Tibial artery (tissue), 4 donors: Measurements from ENCODE around the gene SGIP1.

ENCODE experiments used
- DNase-seq, 2 donors: peaks; one replicate each; pipeline ENCODE4 v3.0.0-alpha.2; 2019
- H3K27ac ChIP-seq, 2 donors: fragments of 200-600 bp; sonication (generic) in 1 of 2; 1 replicate in 1 of 2; 2 replicates in 1 of 2; pipeline ENCODE4 v1.5.1; 2018 to 2019; ENCODE audit warnings: mild to moderate bottlenecking in 1 of 2
- H3K27me3 ChIP-seq, 2 donors: fragments of 200-600 bp; sonication (generic) in 1 of 2; one replicate each; pipeline versions ENCODE4 v1.5.1 to v1.6.0; 2016 to 2019
- H3K36me3 ChIP-seq, 3 donors: fragments of 200-600 bp; sonication (generic) in 2 of 3; one replicate each; pipeline ENCODE4 v1.5.1; 2016 to 2019; ENCODE audit warnings: mild to moderate bottlenecking in 2 of 3
- H3K4me1 ChIP-seq, 4 donors: fragments of 200-600 bp; sonication (generic) in 2 of 4; 1 replicate in 3 of 4; 2 replicates in 1 of 4; pipeline ENCODE4 v1.5.1; 2016 to 2019
- H3K4me3 ChIP-seq, 2 donors: fragments of 200-600 bp; sonication (generic) in 1 of 2; 1 replicate in 1 of 2; 2 replicates in 1 of 2; pipeline ENCODE4 v1.5.1; 2018 to 2019; ENCODE audit warnings: mild to moderate bottlenecking in 2 of 2
- H3K9me3 ChIP-seq, 3 donors: fragments of 200-600 bp; sonication (generic) in 1 of 3; one replicate each; pipeline ENCODE4 v1.5.1; 2016 to 2019
- CTCF ChIP-seq, 2 experiments: fragments of 200-600 bp in 1 of 2; fragments of 450-650 bp in 1 of 2; IDR thresholded peaks; one replicate each; pipeline ENCODE4 v1.5.1; 2017 to 2019; ENCODE audit warnings: antibody characterized with exemption in 2 of 2, mild to moderate bottlenecking in 1 of 2, moderate library complexity in 1 of 2
- intact Hi-C: fragments of 100-400 bp; cut with DNase I; formaldehyde crosslinking; loops from one replicate; pipeline ENCODE4 v1.15.0; 2023; ENCODE audit warnings: low total_unique reads

SGIP1 gene

GRCh38 chr1:66523562-66523961 lies 10.4 kb upstream of the SGIP1 start:
- Histone ChIP-seq H3K9me3 (no peaks in the 10 kb centered on the region), H3K4me3 (no peak overlapping the region), H3K27ac (no peak overlapping the region), H3K27me3 (no peaks in the 10 kb centered on the region), H3K36me3 (no peaks in the 10 kb centered on the region), H3K4me1 (no peaks in the 10 kb centered on the region)
- DNase-seq: no peak
- intact Hi-C loops: no loop called here
- no peak for TF ChIP-seq CTCF (IDR thresholded peaks at IDR 0.05)

GRCh38 chr1:66525086-66525485 lies 8.9 kb upstream of the SGIP1 start:
- H3K9me3 ChIP-seq: no peaks in the 10 kb centered on the region
- intact Hi-C loops: no loop called here
- no peak for DNase-seq
- no peaks in the 10 kb centered on the region for H3K4me1 ChIP-seq
- H3K36me3 ChIP-seq: no peaks in the 10 kb centered on the region
- H3K4me3 ChIP-seq: no peak overlapping the region
- H3K27me3 ChIP-seq: no peaks in the 10 kb centered on the region
- no peak for TF ChIP-seq CTCF (IDR thresholded peaks at IDR 0.05)
- H3K27ac ChIP-seq: no peak overlapping the region

GRCh38 chr1:66526036-66526435 lies 7.9 kb upstream of the SGIP1 start:
- no peaks in the 10 kb centered on the region for H3K27me3 ChIP-seq
- H3K27ac ChIP-seq: no peak overlapping the region
- H3K36me3 ChIP-seq: no peaks in the 10 kb centered on the region
- TF ChIP-seq CTCF (IDR thresholded peaks at IDR 0.05): no peak
- H3K4me1 ChIP-seq: no peaks in the 10 kb centered on the region
- no peak overlapping the region for H3K4me3 ChIP-seq
- intact Hi-C loops: no loop called here
- H3K9me3 ChIP-seq: no peaks in the 10 kb centered on the region
- no peak for DNase-seq

GRCh38 chr1:66526991-66527390 lies 7.0 kb upstream of the SGIP1 start:
- intact Hi-C loops: no loop called here
- Histone ChIP-seq H3K27me3 (no peaks in the 10 kb centered on the region), H3K9me3 (no peaks in the 10 kb centered on the region), H3K4me1 (peaks cover 0 to 5% (median 0%) of the 10 kb centered on the region in 4 donors), H3K4me3 (no peak overlapping the region), H3K27ac (no peak overlapping the region), H3K36me3 (no peaks in the 10 kb centered on the region)
- DNase-seq: no peak
- no peak for TF ChIP-seq CTCF (IDR thresholded peaks at IDR 0.05)

- Histone ChIP-seq H3K4me1 (peaks cover 0 to 12% (median 5%) of the 10 kb centered on the region in 4 donors), H3K27me3 (no peaks in the 10 kb centered on the region), H3K4me3 (no peak overlapping the region), H3K9me3 (no peaks in the 10 kb centered on the region), H3K36me3 (no peaks in the 10 kb centered on the region), H3K27ac (no peak overlapping the region)
- no peak for TF ChIP-seq CTCF (IDR thresholded peaks at IDR 0.05)
- no peak for DNase-seq
- intact Hi-C loops: no loop called here
Measured at GRCh38 chr1:66527686-66528085, 6.3 kb upstream of the SGIP1 start.

GRCh38 chr1:66528580-66528979 lies 5.4 kb upstream of the SGIP1 start:
- DNase-seq: no peak
- Histone ChIP-seq H3K36me3 (no peaks in the 10 kb centered on the region), H3K4me1 (peaks cover 0 to 18% (median 8%) of the 10 kb centered on the region in 4 donors), H3K4me3 (no peak overlapping the region), H3K9me3 (no peaks in the 10 kb centered on the region), H3K27me3 (no peaks in the 10 kb centered on the region), H3K27ac (no peak overlapping the region)
- intact Hi-C loops: no loop called here
- TF ChIP-seq CTCF (IDR thresholded peaks at IDR 0.05): no peak
